Medulla oblongata (tissue), 1 donor: Measurements from ENCODE around the gene LRRC58.
"Not testable (repeated sequence)": the region's sequence is repeated elsewhere in the genome, so short reads cannot be mapped to it uniquely, and the experiment has no call there.

ENCODE experiments used
- DNase-seq: peaks from one replicate; pipeline ENCODE4 v3.0.0-alpha.2; 2015; ENCODE audit errors: extremely low spot score

LRRC58 gene

DNA sequence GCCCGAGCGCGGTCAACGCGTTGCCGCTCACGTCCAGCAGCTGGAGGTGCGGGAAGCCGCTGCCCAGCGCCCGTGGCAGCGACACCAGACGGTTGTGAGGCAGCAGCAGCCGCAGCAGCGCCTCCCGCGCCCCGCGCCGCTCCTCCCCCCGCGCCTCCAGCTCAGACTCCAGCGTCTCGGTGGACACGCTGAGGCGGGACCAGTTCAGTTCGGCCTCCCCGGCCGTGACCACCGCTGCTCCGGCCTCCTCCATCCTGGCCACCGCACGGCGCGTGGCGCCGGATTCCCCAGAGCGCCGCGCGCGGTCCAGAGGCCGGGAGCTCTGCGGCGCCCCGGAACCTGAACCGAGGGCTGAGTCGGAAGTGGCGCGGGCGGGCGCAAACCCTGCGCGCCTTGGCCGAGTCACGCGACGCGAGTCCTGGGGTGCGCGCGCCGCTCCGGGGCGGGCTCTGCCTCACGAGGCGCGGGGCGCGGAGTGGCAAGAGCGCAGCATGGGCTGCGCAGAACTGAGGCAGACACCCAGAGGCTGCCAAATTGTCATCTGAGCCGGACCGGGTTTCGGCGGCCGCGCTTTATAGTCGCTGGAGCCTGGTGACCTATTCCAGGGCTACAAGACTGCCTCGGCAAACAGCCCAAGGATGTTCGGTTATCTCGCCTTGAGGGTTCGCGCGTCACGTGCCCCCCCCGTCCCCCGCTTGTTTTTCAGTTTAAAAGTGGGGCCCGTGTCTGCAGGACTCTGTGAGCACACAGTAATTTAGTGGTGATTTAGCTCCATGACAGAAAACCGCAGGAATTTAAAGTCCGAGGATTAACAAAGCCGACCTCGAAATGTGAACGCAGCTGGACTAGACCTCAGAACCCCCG is at the start of gene LRRC58:
Gene LRRC58 (minus strand): TSS at position 364 of the 864 bp plus-strand sequence. CDS start 111 bp downstream, at position 253.
- DNase-seq, result peak; percentile 94

DNA sequence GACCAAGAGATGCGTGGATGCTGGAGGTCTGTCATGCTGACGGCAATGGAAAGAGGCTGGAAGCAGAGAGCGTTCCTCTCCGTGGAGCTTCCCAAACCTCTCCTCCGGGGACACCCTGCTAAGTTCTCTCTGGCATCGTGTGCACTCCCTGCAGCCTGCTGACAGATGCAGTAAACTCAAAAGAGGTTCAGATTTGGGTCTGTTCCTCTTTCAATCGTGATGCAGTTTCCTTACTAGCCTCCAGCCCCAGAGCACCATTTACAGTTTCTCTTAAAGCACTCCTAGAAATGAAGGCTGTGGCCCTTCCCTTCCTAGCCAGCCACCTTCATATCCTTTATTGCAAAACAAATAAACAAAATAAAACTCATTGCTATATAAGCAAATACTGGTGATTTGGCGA is 47.3 kb upstream of the LRRC58 start:
- no peak for DNase-seq

DNA sequence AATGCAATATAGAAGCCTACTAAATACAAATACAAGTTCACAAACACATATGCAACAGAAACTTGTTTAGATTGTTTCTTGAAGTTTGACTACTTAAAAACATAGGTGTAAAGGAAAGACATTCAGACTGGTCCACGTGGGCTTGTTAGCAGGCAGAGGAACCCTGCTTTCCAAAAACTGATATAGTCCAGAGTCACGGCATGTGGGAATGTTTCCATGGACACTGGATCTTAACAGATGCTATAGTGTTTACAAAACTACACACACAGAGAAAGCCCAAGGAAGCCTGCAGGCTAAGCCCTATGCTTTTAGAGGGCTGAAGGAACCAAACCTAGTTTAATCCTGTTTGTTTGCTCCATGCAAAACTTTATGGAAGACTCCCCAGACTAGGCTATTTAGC is 45.2 kb upstream of the LRRC58 start:
- DNase-seq, result no peak

DNA sequence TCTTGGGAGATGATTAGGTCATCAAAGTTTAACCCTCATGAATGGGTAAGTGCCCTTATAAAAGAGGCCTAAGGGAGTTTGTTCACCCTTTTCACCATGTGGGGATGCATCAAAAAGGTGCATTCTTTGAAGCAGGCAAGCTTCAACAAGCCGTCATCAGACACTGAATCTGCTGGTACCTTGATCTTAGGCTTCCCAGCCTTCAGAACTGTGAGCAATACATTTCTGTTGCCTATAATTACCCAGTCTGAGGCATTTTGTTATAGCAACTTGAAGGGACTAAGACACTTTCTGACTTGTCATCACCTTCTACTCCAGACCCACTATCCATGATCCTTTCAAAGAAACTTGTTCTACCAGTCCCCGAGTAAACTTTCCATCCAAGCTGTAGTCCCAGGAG is 44.6 kb upstream of the LRRC58 start:
- DNase-seq, result no peak

DNA sequence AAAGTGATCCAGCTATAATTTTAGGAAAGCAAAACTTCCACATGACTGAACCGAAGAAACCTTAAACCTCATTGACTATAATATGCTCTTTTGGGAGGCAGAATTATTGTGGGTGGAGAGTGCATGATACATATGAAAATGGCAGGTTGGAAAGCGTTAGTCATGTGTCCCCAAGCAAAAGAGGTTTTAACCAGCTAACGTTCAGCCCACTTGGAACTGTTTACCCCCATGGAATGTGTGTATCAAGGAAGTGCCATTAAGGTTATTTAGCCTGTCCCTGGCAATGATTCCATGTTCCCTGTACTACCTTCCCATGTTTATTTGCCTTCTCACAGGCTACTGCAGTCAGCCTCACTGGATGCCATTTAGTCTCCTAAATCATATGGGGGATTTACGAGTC is 44.1 kb upstream of the LRRC58 start:
- no peak for DNase-seq

DNA sequence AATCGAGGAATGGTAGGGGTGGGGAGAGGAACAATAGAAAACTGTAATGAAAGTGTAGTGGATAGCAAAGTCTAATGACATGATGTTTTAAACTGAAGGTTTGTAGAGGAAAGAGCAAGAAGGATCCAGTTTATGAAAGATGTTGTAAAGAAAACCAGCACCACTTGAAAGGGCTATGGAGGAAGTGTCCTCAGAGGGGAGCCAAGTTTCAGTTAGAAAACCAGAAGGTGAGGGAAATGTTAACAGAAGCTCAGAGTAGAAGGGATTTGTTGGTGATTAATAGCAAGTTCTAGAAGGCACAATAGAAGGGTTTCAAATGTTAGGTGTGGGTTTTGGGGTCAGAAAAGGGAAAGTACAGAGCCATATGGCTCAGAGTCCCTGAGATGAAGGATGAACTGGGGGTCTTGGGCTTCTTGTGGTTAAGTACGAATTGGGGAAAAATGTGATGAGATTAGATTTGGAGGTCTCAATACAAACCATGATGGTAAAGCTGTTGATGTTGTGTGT is 33.8 kb upstream of the LRRC58 start:
- no peak for DNase-seq

DNA sequence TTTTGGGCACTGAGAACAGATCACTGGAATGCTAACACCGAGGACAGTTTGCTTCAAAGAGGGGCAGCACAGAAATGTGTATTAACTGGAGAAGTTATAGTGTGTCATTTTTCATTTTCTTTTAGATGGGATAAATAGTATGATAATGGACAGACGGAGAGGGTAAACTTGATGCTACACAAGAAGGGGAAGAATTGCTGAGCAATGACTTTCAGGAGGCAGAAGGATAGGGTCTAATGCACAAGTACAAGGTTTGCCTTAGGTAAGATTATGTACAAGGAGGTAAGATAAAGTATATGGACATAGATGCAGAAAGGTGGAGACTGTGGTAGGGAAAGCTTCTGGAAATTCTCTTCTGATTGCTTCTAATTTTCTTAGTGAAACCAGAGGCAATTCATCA is 32.3 kb upstream of the LRRC58 start:
- DNase-seq, result no peak

DNA sequence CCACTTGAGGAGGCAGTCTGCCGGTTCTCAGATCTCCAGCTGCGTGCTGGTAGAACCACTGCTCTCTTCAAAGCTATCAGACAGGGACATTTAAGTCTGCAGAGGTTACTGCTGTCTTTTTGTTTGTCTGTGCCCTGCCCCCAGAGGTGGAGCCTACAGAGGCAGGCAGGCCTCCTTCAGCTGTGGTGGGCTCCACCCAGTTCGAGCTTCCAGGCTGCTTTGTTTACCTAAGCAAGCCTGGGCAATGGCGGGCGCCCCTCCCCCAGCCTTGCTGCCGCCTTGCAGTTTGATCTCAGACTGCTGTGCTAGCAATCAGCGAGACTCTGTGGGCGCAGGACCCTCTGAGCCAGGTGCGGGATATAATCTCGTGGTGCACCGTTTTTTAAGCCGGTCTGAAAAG is 28.8 kb upstream of the LRRC58 start:
- not testable (repeated sequence) for DNase-seq

DNA sequence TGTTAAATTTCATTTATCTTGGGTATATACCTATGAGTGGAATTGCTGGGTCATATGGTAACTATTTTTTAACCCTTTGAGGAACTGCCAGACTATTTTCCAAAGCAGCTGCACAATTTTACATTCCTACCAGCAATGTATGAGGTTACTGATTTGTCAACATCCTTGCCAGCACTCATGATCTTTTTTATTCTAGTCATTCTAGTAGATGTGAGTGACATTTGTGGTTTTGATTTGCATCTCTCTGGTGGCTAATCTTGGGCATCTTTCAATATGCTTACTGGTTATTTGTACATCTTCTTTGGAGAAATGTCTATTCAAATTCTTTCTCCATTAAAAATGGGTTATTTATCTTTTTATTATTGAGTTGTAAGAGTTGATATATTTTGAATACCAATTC is 21.3 kb upstream of the LRRC58 start:
- no peak for DNase-seq

DNA sequence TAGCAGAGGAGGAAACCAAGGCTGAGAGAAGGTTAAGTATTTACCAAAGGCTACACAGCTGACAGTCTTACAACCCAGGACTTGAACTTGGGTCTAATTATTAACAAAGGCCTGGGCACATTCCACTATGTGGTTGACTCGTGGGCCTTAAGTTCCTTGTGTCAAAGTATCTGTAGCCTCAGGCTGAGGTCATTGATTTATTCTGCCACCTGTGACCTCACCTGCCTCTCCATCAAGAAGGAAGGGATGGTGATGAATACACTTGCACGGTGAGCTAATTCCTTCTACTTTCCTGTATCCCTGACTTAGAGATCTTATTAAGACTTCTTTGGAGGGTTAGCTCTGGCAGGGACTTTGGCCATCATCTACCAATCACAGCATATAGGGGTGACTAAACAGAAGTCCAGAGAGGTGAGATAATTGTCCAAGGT is 19.9 kb upstream of the LRRC58 start:
- DNase-seq, result no peak

DNA sequence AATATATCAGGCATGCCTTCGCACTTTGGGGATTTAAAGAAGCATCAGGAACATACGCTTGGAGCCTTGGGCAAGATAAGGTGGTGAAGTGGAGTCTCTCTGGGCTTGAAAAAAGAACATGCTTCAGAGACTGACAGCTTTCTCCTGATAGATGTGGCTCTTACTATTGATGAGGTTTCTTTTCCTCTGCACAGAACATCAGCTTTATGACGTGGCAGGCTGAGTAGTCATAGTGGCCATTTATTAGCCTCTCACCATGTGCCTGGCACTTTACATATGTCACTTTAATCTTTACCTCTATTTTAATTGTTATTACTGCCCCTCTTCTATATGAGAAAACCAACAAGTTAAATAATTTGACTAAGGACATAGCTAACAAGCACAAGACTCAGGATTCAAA is 19.0 kb upstream of the LRRC58 start:
- DNase-seq, result no peak

DNA sequence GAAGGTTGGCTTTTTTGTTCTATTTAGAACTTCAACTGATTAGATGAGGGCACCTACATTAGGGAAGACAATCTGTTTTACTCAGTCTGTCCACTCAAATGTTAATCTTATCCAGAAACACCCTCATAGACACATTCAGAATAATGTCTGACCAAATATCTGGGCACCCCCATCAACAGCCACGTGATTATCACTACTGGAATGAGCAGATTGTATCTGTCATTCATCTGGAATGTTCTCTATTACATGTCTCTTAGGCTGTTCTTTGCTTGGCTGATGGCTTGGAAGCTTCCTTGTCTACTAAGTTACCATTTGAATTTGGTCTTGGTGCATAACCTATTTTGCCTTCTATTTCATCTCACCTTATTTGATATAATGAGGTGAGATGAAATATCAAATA is 15.7 kb upstream of the LRRC58 start:
- DNase-seq, result no peak

DNA sequence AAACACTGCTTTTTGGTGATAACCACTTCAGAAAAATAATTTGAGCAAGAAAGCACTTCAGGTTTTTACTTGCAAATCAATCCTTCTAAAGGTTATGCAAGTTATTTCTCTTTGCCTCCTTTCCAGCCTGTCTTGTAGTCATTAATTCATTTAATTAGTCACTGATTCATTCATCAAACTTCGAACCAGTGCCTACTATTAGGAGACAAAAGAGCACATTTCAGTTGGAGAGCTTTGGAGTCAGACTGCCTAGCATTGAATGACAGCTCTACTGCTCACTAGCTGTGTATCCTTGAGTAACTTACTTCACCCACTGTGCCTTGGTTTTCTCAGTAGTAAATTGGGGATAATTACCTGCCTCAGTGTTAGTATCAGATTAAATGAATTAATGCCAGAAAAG is 14.9 kb upstream of the LRRC58 start:
- DNase-seq, result no peak

DNA sequence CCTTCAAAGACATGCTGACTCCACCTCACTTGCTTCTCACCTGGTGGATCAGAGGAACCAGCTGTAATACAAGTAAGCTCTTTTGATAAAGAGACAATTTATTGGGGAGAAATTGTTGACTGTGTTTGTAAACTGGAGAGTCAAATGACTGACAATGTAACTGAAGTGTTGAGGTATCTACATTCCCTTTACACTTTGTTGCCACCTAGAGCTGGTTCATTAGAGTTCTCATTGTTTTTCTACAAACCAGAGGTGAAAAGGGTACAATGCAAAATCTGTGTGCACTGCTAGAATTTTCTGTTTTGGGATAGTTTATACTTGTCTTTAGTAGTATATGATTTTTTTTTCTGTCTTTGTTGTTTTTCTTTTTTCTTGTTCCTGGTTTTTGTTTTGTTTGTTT is 8.7 kb upstream of the LRRC58 start:
- DNase-seq, result no peak

DNA sequence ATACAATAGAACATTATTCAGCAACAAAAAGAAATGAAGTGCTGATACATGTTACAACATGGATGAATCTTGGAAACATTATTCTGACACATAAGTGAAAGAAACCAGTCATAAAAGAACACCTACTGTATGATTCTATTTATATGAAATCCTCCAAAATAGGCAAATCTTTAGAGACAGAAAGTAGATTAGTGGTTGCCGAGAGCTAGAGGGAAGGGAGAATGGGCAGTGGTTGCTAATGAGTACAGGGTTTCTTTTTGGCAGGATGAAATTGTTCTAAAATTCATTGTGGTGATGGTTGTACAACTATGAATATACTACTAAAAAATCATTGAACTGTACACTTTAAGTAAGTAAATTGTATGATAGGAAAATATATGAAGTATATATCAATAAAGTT is 6.3 kb upstream of the LRRC58 start:
- no peak for DNase-seq

DNA sequence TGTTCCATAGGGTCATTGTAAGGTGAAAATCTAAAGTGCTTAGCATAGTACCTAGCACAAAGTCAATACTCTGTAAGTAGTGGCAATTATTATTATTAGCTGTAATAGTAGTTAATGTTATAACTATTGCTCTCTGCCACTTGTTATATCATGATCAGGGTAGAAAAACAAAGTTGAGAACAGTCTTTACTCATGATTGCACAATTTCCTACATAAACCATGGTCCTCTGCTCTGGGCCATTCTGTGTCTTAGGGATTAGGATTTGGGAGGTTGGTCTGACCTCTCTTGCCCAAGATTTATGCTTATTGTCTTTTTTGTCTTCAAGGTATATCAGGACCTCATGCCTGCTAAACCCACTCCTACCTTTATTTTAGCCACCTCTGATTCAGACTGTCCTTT is 4.3 kb upstream of the LRRC58 start:
- no peak for DNase-seq

DNA sequence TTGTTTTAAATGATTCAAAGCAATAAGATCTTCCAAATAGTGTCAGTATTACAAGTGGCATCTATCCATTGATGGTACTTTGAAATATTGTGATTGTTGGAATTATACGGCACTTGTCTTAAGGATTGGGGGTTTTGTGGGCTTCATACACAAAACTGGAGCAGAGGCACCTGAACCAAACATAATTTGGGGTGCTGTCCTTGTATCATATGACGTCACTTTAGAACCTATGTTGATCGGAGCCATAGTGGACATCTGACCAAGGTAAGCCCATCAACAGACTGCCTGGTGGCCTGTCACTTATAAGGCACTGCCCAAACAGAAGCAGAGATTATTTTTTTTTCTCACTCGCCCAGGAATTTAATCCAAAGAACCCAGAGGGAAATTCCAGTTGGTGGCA is 2.9 kb upstream of the LRRC58 start:
- DNase-seq, result no peak

DNA sequence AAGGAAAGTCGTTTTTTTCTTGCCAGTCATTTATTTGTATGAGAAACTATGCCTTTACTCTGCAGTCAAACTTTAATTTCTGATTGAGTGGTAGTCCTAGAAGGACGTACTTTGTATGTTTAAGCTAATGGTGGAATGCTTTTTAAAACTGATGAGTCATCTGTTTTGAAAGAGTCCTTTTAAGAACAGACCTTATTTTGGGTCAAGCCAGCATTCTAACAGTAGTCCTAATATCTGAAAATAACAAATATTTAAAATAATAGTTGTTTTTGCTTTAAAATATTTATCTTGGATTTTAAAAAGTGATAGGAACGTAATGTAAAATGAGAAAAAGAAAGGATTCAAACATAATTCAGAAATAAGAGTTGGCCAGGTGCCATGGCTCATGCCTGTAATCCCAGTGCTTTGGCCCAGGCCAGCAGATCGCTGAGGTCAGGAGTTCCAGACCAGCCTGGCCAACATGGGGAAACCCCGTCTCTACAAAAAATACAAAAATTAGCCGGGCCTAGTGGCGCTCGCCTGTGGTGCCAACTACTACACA is 1.3 kb upstream of the LRRC58 start:
- peak; percentile 41 for DNase-seq

DNA sequence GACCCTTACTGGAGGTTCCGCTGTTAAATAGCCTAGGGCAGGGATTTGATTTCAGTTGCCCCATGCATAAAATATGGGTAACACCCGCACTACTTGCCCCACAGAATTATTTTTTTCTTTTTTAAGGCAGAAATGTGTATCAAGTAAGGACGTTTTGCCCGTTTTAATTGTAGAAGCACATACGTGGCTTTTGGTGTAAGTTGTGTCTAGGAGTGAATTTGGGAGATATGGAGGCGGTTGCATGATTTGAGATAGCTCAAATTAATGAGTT is 636 bp upstream of the LRRC58 start:
- peak; percentile 67 for DNase-seq

DNA sequence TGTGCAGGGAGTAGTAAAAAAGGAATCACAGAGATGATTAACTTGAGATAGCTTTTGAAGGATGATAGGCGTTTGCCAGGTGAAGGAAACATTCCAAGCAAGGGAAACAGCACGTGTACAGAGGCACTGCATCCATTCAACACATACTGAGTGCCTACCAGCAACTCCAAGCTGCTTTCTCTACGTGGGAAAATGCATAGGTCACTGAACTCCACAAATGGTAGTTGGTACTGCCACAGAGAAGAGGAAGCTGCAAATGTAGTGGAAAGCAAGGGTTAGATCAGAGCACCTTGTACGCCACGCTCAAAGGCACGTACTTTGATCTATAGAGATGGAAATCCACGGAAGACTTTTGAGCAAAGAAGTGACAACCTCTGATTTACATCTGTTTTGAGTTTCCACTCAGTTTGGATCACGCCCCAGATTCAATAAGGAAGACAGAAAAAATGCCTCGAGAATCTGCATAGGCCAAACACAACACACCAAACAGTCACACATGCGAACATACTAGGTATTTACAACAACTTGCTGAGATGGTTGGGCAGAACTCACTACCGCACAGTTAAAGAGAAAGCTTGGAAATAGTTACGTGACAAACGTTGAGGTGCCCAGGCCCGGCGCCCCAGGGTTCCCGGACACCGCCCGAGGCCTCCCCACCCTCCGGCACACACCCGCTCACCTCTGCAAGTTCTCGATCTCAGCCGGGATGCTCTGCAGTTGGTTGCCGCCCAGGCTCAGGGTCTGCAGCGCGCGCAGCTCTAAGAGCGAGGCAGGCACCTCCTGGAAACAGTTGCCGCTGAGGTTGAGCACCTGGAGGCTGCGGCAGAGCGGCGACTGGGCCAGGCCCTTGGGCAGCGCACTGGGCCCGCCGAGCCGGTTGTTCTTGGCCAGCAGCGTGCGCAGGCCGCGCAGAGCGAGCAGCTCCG is 826 bp downstream of the LRRC58 start:
- DNase-seq, result peak; percentile 34

DNA sequence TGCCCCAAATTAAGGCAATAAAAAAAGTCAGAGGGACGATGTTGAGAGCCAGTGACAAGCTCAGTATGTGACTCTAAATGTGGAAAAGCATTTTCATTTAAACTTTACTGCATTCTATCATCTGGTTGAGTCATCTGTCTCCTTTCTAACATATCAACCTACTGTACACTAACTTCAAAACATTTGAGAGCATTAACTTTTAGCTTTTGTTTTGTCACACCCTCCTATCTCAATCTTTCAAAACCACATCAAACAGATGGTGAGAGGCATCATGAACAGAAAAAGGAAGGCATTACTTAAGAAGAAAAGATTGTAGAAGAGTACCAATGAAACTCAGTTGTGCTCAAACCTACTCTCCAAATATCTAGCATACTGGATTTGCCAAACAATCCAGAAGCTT is 4.8 kb downstream of the LRRC58 start:
- no peak for DNase-seq

DNA sequence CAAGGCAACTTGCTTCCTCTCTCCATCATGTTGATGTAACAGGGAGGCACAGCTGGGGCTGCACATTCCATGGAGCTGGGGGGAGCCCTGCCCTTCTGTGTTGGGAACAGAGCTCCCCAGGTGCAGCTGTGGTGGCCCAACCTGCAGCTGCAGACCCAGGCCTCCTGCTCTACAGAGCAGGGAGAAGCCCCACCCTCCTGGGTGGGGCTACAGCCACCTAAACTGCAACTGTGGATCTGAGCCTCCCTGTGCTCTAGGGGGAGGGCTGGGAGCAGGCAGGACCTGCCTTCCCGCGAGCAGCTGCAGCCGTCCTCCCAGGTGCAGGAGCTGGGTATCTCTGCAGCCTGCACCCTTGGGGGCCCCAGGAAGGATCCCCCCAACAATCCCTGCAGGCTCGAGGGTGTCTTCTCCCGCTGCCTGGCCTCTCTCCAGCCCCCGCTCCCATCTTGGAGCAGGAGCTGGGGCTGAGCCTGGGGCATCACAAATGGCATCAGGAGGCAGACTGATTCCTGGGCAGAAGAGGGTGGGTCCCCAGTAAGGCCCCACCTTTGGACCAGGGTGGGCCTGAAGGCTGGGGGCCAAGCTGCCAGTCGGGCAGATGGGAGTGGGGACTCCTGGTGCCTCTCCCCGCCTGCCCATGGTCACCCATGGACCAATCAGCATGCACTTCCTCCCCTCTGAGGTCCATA is 7.4 kb downstream of the LRRC58 start:
- DNase-seq, result no peak
